GM21447 (cell line): Measurements from ENCODE around the gene CPSF4L.
"Not testable (repeated sequence)": the region's sequence is repeated elsewhere in the genome, so short reads cannot be mapped to it uniquely, and the experiment has no call there.

ENCODE experiments used
- ATAC-seq: cut with Tn5 transposase; IDR thresholded peaks from one replicate; pipeline ENCODE4 v1.9.1; 2021; ENCODE audit not compliant: unreplicated experiment

The CPSF4L gene

GRCh38 chr17:73269791-73270190 lies 8.1 kb upstream of the CPSF4L start:
- ATAC-seq = no peak

- ATAC-seq = no peak
Measured at GRCh38 chr17:73269329-73269615, 7.6 kb upstream of the CPSF4L start.

- ATAC-seq = no peak
Measured at GRCh38 chr17:73268582-73269328, 7.1 kb upstream of the CPSF4L start.

- no peak for ATAC-seq
Measured at GRCh38 chr17:73267648-73268537, 6.2 kb upstream of the CPSF4L start.

GRCh38 chr17:73266796-73267195 lies 5.1 kb upstream of the CPSF4L start:
- no peak for ATAC-seq

GRCh38 chr17:73265646-73266640 lies 4.3 kb upstream of the CPSF4L start:
- no peak for ATAC-seq

GRCh38 chr17:73264448-73264847 lies 2.8 kb upstream of the CPSF4L start:
- not testable (repeated sequence) for ATAC-seq

- no peak for ATAC-seq
Measured at GRCh38 chr17:73262676-73263642, 1.3 kb upstream of the CPSF4L start.

- ATAC-seq = no peak
Measured at GRCh38 chr17:73261952-73262675, 434 bp upstream of the CPSF4L start.

GRCh38 chr17:73257516-73257915 lies 4.2 kb downstream of the CPSF4L start:
- ATAC-seq = no peak

GRCh38 chr17:73256220-73256619 lies 5.5 kb downstream of the CPSF4L start:
- ATAC-seq = no peak

- ATAC-seq = no peak
Measured at GRCh38 chr17:73255671-73256181, 6.0 kb downstream of the CPSF4L start.

GRCh38 chr17:73251871-73252270 lies 9.8 kb downstream of the CPSF4L start:
- ATAC-seq = no peak

- no peak for ATAC-seq
Measured at GRCh38 chr17:73250851-73251640, 10.6 kb downstream of the CPSF4L start.

- no peak for ATAC-seq
Measured at GRCh38 chr17:73249700-73250099, 12.0 kb downstream of the CPSF4L start.

GRCh38 chr17:73248532-73248931 lies 13.1 kb downstream of the CPSF4L start:
- ATAC-seq = no peak

GRCh38 chr17:73247726-73248125 lies 14.0 kb downstream of the CPSF4L start:
- no peak for ATAC-seq

GRCh38 chr17:73240561-73240960 lies 21.1 kb downstream of the CPSF4L start:
- no peak for ATAC-seq
